HG02623 (cell line): Measurements from ENCODE around the gene ADRB2.
"Not testable (repeated sequence)": the region's sequence is repeated elsewhere in the genome, so short reads cannot be mapped to it uniquely, and the experiment has no call there.

Experiments
- ATAC-seq: cut with Tn5 transposase; IDR thresholded peaks from one replicate; pipeline ENCODE4 v1.9.1; 2021; ENCODE audit warnings: moderate library complexity; ENCODE audit not compliant: unreplicated experiment

Gene ADRB2

GRCh38 chr5:148826053-148826738 lies at the start of gene ADRB2:
Gene ADRB2 (plus strand): TSS chr5:148826611. CDS start chr5:148826832, 221 bp downstream.
- ATAC-seq, result peak; percentile 99

GRCh38 chr5:148776780-148777179 lies 49.6 kb upstream of the ADRB2 start:
- no peak for ATAC-seq

- no peak for ATAC-seq
Observed at GRCh38 chr5:148778882-148779281, 47.5 kb upstream of the ADRB2 start.

GRCh38 chr5:148780711-148781110 lies 45.7 kb upstream of the ADRB2 start:
- ATAC-seq, result no peak

GRCh38 chr5:148781766-148782165 lies 44.6 kb upstream of the ADRB2 start:
- no peak for ATAC-seq

- ATAC-seq, result no peak
Observed at GRCh38 chr5:148785223-148785622, 41.2 kb upstream of the ADRB2 start.

- ATAC-seq, result no peak
Observed at GRCh38 chr5:148786456-148786855, 40.0 kb upstream of the ADRB2 start.

- no peak for ATAC-seq
Observed at GRCh38 chr5:148788636-148789035, 37.8 kb upstream of the ADRB2 start.

- ATAC-seq, result peak; percentile 12
Observed at GRCh38 chr5:148790545-148791333, 35.7 kb upstream of the ADRB2 start.

GRCh38 chr5:148791334-148791667 lies 35.1 kb upstream of the ADRB2 start:
- ATAC-seq, result peak; percentile 96

GRCh38 chr5:148791696-148792095 lies 34.7 kb upstream of the ADRB2 start:
- ATAC-seq, result no peak

GRCh38 chr5:148792744-148793143 lies 33.7 kb upstream of the ADRB2 start:
- ATAC-seq, result no peak

GRCh38 chr5:148793261-148793660 lies 33.1 kb upstream of the ADRB2 start:
- ATAC-seq, result no peak

GRCh38 chr5:148794275-148794674 lies 32.1 kb upstream of the ADRB2 start:
- ATAC-seq, result no peak

- ATAC-seq, result peak; percentile 27
Observed at GRCh38 chr5:148794729-148795561, 31.5 kb upstream of the ADRB2 start.

- ATAC-seq, result no peak
Observed at GRCh38 chr5:148796936-148797335, 29.5 kb upstream of the ADRB2 start.

GRCh38 chr5:148798786-148799185 lies 27.6 kb upstream of the ADRB2 start:
- no peak for ATAC-seq

GRCh38 chr5:148799737-148800527 lies 26.5 kb upstream of the ADRB2 start:
- ATAC-seq, result no peak

GRCh38 chr5:148801682-148802276 lies 24.6 kb upstream of the ADRB2 start:
- no peak for ATAC-seq

- ATAC-seq, result not testable (repeated sequence)
Observed at GRCh38 chr5:148803451-148803850, 23.0 kb upstream of the ADRB2 start.
